ENCODE results near the gene PPP1R10. TPM values are rescaled to one million over a fixed set of nuclear protein-coding genes. Genes with fewer than 3 reads are reported as not detected.

The PPP1R10 gene
- total and polyA plus RNA-seq, 2 of the 13 experiments (the other 11 are each of a cell fraction or from before 2014, with no cell fraction given), result 26.3 to 38.4 TPM

GRCh38 chr6:30626484-30627366 lies 9.7 kb upstream of the PPP1R10 start, which contains the start of gene ATAT1 (continued):
- TF ChIP-seq ZBTB2 (CRISPR knock-in tag; IDR thresholded peaks at IDR 0.05; ENCODE audit: low read depth) (peak; percentile 48; the same call in 1 of the 2 replicates), CENPT (CRISPR knock-in tag; IDR thresholded peaks at IDR 0.05; ENCODE audit: low read depth) (no peak; the same call in none of the 2 replicates), FOXA3 (CRISPR knock-in tag; IDR thresholded peaks at IDR 0.05) (peak; percentile 52), ZBTB7B (CRISPR knock-in tag; IDR thresholded peaks at IDR 0.05) (peak; percentile 83), ZNF460 (CRISPR knock-in tag; IDR thresholded peaks at IDR 0.05; ENCODE audit: borderline replicate concordance) (peak; percentile 21; the same call in 1 of the 2 replicates), ZNF878 (CRISPR knock-in tag; IDR thresholded peaks at IDR 0.05) (0 out of 2 replicates have a peak, but pooled peaks have one; percentile 35), TCF7 (IDR thresholded peaks at IDR 0.05; ENCODE audit: low read depth) (peak; percentile 55), ATF1 (CRISPR knock-in tag; IDR thresholded peaks at IDR 0.05) (peak; percentile 91), SOX5 (CRISPR knock-in tag; IDR thresholded peaks at IDR 0.05; ENCODE audit: borderline replicate concordance) (peak; percentile 40; the same call in 1 of the 2 replicates), ZNF549 (CRISPR knock-in tag; IDR thresholded peaks at IDR 0.05) (no peak), ZSCAN21 (CRISPR knock-in tag; IDR thresholded peaks at IDR 0.05; ENCODE audit: borderline replicate concordance) (peak; percentile 86; the same call in 1 of the 2 replicates), ATF6 (CRISPR knock-in tag; conservative IDR thresholded peaks at IDR 0.05) (no peak), EP300 (IDR thresholded peaks at IDR 0.05; ENCODE audit: low read depth in 2 of 2, low read length in 2 of 2) (peak in 1 of 2 experiments; percentile 36; a peak in 2 of 4 replicates), EP300 (CRISPR knock-in tag; IDR thresholded peaks at IDR 0.05; ENCODE audit: borderline replicate concordance) (no peak; the same call in 1 of the 2 replicates), ZBED4 (CRISPR knock-in tag; IDR thresholded peaks at IDR 0.05; ENCODE audit: borderline replicate concordance) (peak; percentile 93), ZNF512B (CRISPR knock-in tag; IDR thresholded peaks at IDR 0.05; ENCODE audit: borderline replicate concordance) (no peak; the same call in 1 of the 2 replicates)
